Type B pancreatic cell (in vitro differentiated cells): ENCODE results near the gene TAMM41. TPM values are rescaled to one million over a fixed set of nuclear protein-coding genes. Genes with fewer than 3 reads are reported as not detected.

Source experiments
- total RNA-seq: library from RNA; stranded (reverse); gene quantifications from 2 replicates; pipeline ENCODE4 v1.2.1, GENCODE V29; 2021; ENCODE audit warnings: low replicate concordance

TAMM41 gene
- total RNA-seq, 1 donor from 2014 or later = 25.4 TPM

Other genes with a start within 250 kb of the TAMM41 start
- gene VGLL4, start 203.0 kb downstream of the TAMM41 start, total RNA-seq = 78.5 and 111 TPM in 2 replicates
- 0.62 and 1.2 TPM in 2 replicates for gene SYN2, start 157.5 kb upstream of the TAMM41 start, total RNA-seq